ENCODE data around the gene USP15. TPM values are rescaled to one million over a fixed set of nuclear protein-coding genes. Genes with fewer than 3 reads are reported as not detected.

Gene USP15
- total and polyA plus RNA-seq, 2 donors (not counting 3 experiments of a cell fraction or from before 2014, with no cell fraction given): 20.0 to 61.8 TPM

DNA sequence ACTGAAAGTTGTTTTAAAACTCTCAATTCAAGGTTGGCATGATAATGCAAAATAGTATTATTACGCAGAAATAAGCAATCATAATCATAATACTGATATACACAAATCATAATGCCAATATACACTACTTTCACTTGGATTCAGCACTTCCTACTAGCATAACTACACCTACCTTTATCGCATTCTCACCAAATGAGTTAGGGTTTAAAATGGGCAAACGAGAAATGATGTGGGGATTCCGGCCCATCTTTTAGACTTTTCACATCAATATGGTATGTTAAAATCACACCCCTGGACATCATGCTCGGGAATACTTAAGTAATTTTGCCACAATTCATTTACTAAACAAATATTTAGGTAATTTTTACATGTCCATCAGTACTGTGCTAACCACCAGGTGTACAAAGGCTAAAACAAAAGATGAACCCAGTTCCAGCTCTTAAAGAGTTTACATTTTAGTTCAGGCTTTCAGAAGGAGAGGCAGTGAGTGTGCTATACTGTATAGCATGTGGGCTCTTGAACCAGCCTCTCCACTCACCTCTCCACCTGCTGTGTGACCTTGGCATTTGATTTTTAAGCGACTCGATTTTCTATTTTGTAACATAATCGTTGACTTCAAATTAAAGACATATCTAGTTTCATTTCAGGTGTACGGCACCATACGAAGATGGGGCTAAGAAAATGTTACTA is 1.1 kb upstream of the USP15 start:
- Histone ChIP-seq H3K4me2 (ENCODE audit: insufficient read depth, low read length) (peak overlapping the region; percentile 94), H3K79me2 (ENCODE audit: control insufficient read depth, insufficient read depth, low read length) (peaks cover 39% of the 10 kb centered on the region), H3K9me1 (replicated peaks; ENCODE audit: control insufficient read depth, extremely low read depth, insufficient read depth, low read length) (no peaks in the 10 kb centered on the region), H4K20me1 (replicated peaks; ENCODE audit: control insufficient read depth, extremely low read depth, insufficient read depth, low read length) (peaks cover 6% of the 10 kb centered on the region), H3K4me3 (replicated peaks in 1 of 3; ENCODE audit: insufficient read depth in 1 of 3, low read depth in 1 of 3, low read length in 3 of 3) (peak overlapping the region; percentile 65 to 97 (median 93)), H3K4me1 (ENCODE audit: control insufficient read depth, extremely low read depth, insufficient read depth, low read length) (peaks cover 19% of the 10 kb centered on the region), H3K36me3 (ENCODE audit: control insufficient read depth in 2 of 2, extremely low read depth in 1 of 2, insufficient read depth in 2 of 2, low read length in 2 of 2) (no peaks in the 10 kb centered on the region), H3K9ac (replicated peaks; ENCODE audit: extremely low read depth, insufficient read depth, low read length) (peak overlapping the region; percentile 92), H2AFZ (ENCODE audit: low read depth, low read length) (peak overlapping the region; percentile 94), H3K27ac (ENCODE audit: insufficient read depth, low read depth, low read length) (peak overlapping the region; percentile 71), H3K9me3 (replicated peaks; ENCODE audit: control insufficient read depth, insufficient read depth, low read length) (no peaks in the 10 kb centered on the region), H3K27me3 (ENCODE audit: control insufficient read depth in 2 of 2, insufficient read depth in 2 of 2, low read length in 2 of 2) (no peaks in the 10 kb centered on the region)
- DNase-seq (ENCODE audit: low read depth, low spot score): no peak
- no TSS peak for BruUV-seq (replicated peaks)
- TF ChIP-seq MYC (IDR thresholded peaks at IDR 0.05; ENCODE audit: low read depth, low read length): no peak
- no peak for TF ChIP-seq GATA2 (IDR thresholded peaks at IDR 0.05; ENCODE audit: insufficient read depth, insufficient read length, low read depth, low read length)
- no peak for TF ChIP-seq EZH2 (IDR thresholded peaks at IDR 0.05; ENCODE audit: borderline replicate concordance, low read depth, low read length, severe bottlenecking)
- TF ChIP-seq, protein P1, sequence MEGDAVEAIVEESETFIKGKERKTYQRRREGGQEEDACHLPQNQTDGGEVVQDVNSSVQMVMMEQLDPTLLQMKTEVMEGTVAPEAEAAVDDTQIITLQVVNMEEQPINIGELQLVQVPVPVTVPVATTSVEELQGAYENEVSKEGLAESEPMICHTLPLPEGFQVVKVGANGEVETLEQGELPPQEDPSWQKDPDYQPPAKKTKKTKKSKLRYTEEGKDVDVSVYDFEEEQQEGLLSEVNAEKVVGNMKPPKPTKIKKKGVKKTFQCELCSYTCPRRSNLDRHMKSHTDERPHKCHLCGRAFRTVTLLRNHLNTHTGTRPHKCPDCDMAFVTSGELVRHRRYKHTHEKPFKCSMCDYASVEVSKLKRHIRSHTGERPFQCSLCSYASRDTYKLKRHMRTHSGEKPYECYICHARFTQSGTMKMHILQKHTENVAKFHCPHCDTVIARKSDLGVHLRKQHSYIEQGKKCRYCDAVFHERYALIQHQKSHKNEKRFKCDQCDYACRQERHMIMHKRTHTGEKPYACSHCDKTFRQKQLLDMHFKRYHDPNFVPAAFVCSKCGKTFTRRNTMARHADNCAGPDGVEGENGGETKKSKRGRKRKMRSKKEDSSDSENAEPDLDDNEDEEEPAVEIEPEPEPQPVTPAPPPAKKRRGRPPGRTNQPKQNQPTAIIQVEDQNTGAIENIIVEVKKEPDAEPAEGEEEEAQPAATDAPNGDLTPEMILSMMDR (IDR thresholded peaks at IDR 0.05; ENCODE audit: extremely low read depth in 1 of 2, insufficient read depth in 1 of 2, low read depth in 1 of 2, low read length in 2 of 2): no peak
- no peak for TF ChIP-seq JUN (IDR thresholded peaks at IDR 0.05; ENCODE audit: borderline replicate concordance, insufficient read depth, insufficient read length, low read depth)
- TF ChIP-seq POLR2A (IDR thresholded peaks at IDR 0.05; ENCODE audit: low read depth, low read length): no peak
- no peak for TF ChIP-seq POLR2AphosphoS5 (IDR thresholded peaks at IDR 0.05; ENCODE audit: insufficient read depth, low read depth, low read length)
- TF ChIP-seq, protein P2, sequence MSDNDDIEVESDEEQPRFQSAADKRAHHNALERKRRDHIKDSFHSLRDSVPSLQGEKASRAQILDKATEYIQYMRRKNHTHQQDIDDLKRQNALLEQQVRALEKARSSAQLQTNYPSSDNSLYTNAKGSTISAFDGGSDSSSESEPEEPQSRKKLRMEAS (IDR thresholded peaks at IDR 0.05; ENCODE audit: insufficient read depth, insufficient read length): no peak
- TF ChIP-seq FOS (IDR thresholded peaks at IDR 0.05; ENCODE audit: borderline replicate concordance, insufficient read depth, low read length): no peak
- no peak for FAIRE-seq
- CTCF ChIA-PET: interaction anchor here (1.0 to 1.5 kb wide), 7 partner anchors 9 to 535 kb away, joined by 3 to 6 read pairs (median 4); a partner anchor contains a TSS
- dilution Hi-C loops (cut with MboI; ENCODE audit: extremely low pct_ligation_motif_present, low sequenced_read_pairs): no loop called here
- POLR2A ChIA-PET: no interaction called here
- intact Hi-C loops (cut with micrococcal nuclease): no loop called here

Data from endothelial cell of umbilical vein (primary cell).